HepG2 (cell line): ENCODE measurements around the gene USP9X. TPM values are rescaled to one million over a fixed set of nuclear protein-coding genes. Genes with fewer than 3 reads are reported as not detected.

Experiments used
- ARID3A ChIP-seq: IDR thresholded peaks from 2 replicates; pipeline ENCODE4 v1.6.1; 2012; ENCODE audit warnings: low read depth, low read length, improper control_type of control experiment
- CCAR2 ChIP-seq: fragments of 200-400 bp; formaldehyde crosslinking; optimal IDR thresholded peaks from 2 replicates; pipeline ENCODE3; 2018; ENCODE audit warnings: low read depth, mild to moderate bottlenecking, low read length, moderate library complexity
- CREM ChIP-seq, 2 experiments: sonication (generic) in 1 of 2; formaldehyde crosslinking in 1 of 2; IDR thresholded peaks; 2 replicates each; pipeline versions ENCODE4 v1.4.0 to v1.6.1; 2016 to 2020; ENCODE audit warnings: antibody characterized with exemption in 1 of 2, mild to moderate bottlenecking in 1 of 2, missing genetic modification reagents in 1 of 2
- EZH2 ChIP-seq: conservative IDR thresholded peaks from 2 replicates; pipeline ENCODE4 v1.6.1; 2012; ENCODE audit warnings: mild to moderate bottlenecking, low read depth, low read length, moderate library complexity
- GLI4 ChIP-seq: sonication (generic); formaldehyde crosslinking; IDR thresholded peaks from 2 replicates; pipeline ENCODE4 v1.5.1; 2020; ENCODE audit warnings: missing genetic modification reagents, mild to moderate bottlenecking, moderate library complexity, borderline replicate concordance
- GRHL1 ChIP-seq: sonication (generic); formaldehyde crosslinking; conservative IDR thresholded peaks from 2 replicates; pipeline ENCODE4 v1.8.0; 2022; ENCODE audit warnings: missing genetic modification reagents
- HNF4G ChIP-seq, 2 experiments: sonication (generic) in 1 of 2; formaldehyde crosslinking in 1 of 2; IDR thresholded peaks; 2 replicates each; pipeline versions ENCODE4 v1.4.0 to v1.6.1; 2011 to 2020; ENCODE audit warnings: borderline replicate concordance in 2 of 2, low read depth in 2 of 2, mild to moderate bottlenecking in 2 of 2, low read length in 1 of 2, missing genetic modification reagents in 1 of 2, moderate library complexity in 1 of 2
- IRF2 ChIP-seq: IDR thresholded peaks from 2 replicates; pipeline ENCODE4 v1.6.1; 2018; ENCODE audit warnings: missing genetic modification reagents, missing compliant biosample characterization
- KDM2A ChIP-seq: sonication (generic); formaldehyde crosslinking; IDR thresholded peaks from 2 replicates; pipeline ENCODE4 v1.4.0; 2020; ENCODE audit warnings: low read depth, missing genetic modification reagents, borderline replicate concordance
- KLF11 ChIP-seq: IDR thresholded peaks from 2 replicates; pipeline ENCODE4 v1.6.1; 2016; ENCODE audit warnings: missing compliant biosample characterization
- KMT2A ChIP-seq: sonication (generic); formaldehyde crosslinking; IDR thresholded peaks from 2 replicates; pipeline ENCODE4 v1.4.0; 2020; ENCODE audit warnings: missing genetic modification reagents
- KMT2B ChIP-seq: IDR thresholded peaks from 2 replicates; pipeline ENCODE4 v1.6.1; 2016; ENCODE audit warnings: missing genetic modification reagents, missing compliant biosample characterization
- MAX ChIP-seq: IDR thresholded peaks from 2 replicates; pipeline ENCODE4 v1.6.1; 2012; ENCODE audit warnings: inconsistent platforms
- NFATC3 ChIP-seq: sonication (generic); formaldehyde crosslinking; IDR thresholded peaks from 2 replicates; pipeline ENCODE4 v1.5.1; 2020; ENCODE audit warnings: mild to moderate bottlenecking, missing genetic modification reagents
- NR2F1 ChIP-seq, 2 experiments: fragments of 450-650 bp in 1 of 2; formaldehyde crosslinking in 1 of 2; IDR thresholded peaks; 2 replicates each; pipeline versions ENCODE4 v1.5.0 to v1.6.1; 2016 to 2020; ENCODE audit warnings: mild to moderate bottlenecking in 1 of 2, missing compliant biosample characterization in 1 of 2, missing genetic modification reagents in 1 of 2, moderate library complexity in 1 of 2
- POLR2A ChIP-seq, 2 experiments: IDR thresholded peaks; 2 replicates each; pipeline ENCODE4 v1.6.1; 2011; ENCODE audit warnings: low read depth in 2 of 2, low read length in 2 of 2, mild to moderate bottlenecking in 1 of 2, moderate library complexity in 1 of 2; ENCODE audit not compliant: insufficient read depth in 1 of 2
- RARA ChIP-seq: IDR thresholded peaks from 2 replicates; pipeline ENCODE4 v1.6.1; 2016; ENCODE audit warnings: missing genetic modification reagents, missing compliant biosample characterization
- RFX1 ChIP-seq: fragments of 450-650 bp; IDR thresholded peaks from 2 replicates; pipeline ENCODE4 v1.6.1; 2017
- STAG1 ChIP-seq: sonication (generic); formaldehyde crosslinking; IDR thresholded peaks from 2 replicates; pipeline ENCODE4 v1.4.0; 2020; ENCODE audit warnings: missing genetic modification reagents
- YEATS2 ChIP-seq: sonication (generic); formaldehyde crosslinking; IDR thresholded peaks from 2 replicates; pipeline ENCODE4 v1.4.0; 2020; ENCODE audit warnings: missing genetic modification reagents, borderline replicate concordance
- ZBTB38 ChIP-seq: sonication (generic); formaldehyde crosslinking; IDR thresholded peaks from 2 replicates; pipeline ENCODE4 v1.5.1; 2020; ENCODE audit warnings: mild to moderate bottlenecking, missing genetic modification reagents
- ZMAT5 ChIP-seq: sonication (generic); formaldehyde crosslinking; IDR thresholded peaks from 2 replicates; pipeline ENCODE4 v1.5.0; 2020; ENCODE audit warnings: mild to moderate bottlenecking, low read depth, missing genetic modification reagents, borderline replicate concordance
- ZNF20 ChIP-seq: sonication (generic); formaldehyde crosslinking; IDR thresholded peaks from 2 replicates; pipeline ENCODE4 v1.4.0; 2020; ENCODE audit warnings: mild to moderate bottlenecking, moderate library complexity, missing genetic modification reagents
- ZNF430 ChIP-seq: sonication (generic); formaldehyde crosslinking; IDR thresholded peaks from 2 replicates; pipeline ENCODE4 v1.9.0; 2021; ENCODE audit warnings: mild to moderate bottlenecking, missing genetic modification reagents
- ZNF629 ChIP-seq: sonication (generic); formaldehyde crosslinking; conservative IDR thresholded peaks from 2 replicates; pipeline ENCODE4 v1.5.0; 2020; ENCODE audit warnings: missing genetic modification reagents
- polyA plus RNA-seq, 8 experiments: library from polyadenylated mRNA; depleted of rRNA in 3 of 8; stranded (reverse) in 7 of 8; unstranded in 1 of 8; fragments of >200 nt; fragmentation: Illumina TruSeq in 4 of 8; extraction: Trizol in 4 of 8; gene quantifications; 2 replicates each; pipeline versions ENCODE4 v1.2.1 to v1.2.3, GENCODE V29; 2011 to 2016; ENCODE audit warnings: low read depth in 4 of 8, missing spikeins in 1 of 8, mixed read lengths in 1 of 8; ENCODE audit not compliant: insufficient read depth in 1 of 8
- total RNA-seq, 5 experiments: library from RNA; depleted of rRNA; stranded (reverse); fragments of >200 nt; fragmentation: Illumina TruSeq; extraction: Trizol; gene quantifications; 2 replicates each; pipeline ENCODE4 v1.2.3, GENCODE V29; 2016; ENCODE audit warnings: low read depth in 1 of 5
- TF ChIP-seq, protein P1 (sequence below): sonication (generic); formaldehyde crosslinking; conservative IDR thresholded peaks from 2 replicates; pipeline ENCODE4 v1.4.0; 2020; ENCODE audit warnings: missing genetic modification reagents

The USP9X gene
- total and polyA plus RNA-seq, 2 of the 13 experiments (the other 11 are each of a cell fraction or from before 2014, with no cell fraction given): 22.2 to 40.5 TPM

- TF ChIP-seq STAG1 (CRISPR knock-in tag) (no peak), NFATC3 (CRISPR knock-in tag) (no peak), ARID3A (no peak), CCAR2 (no peak), MAX (peak; percentile 60), RARA (CRISPR knock-in tag) (peak; percentile 27; the same call in 1 of the 2 replicates), IRF2 (no peak), ZBTB38 (CRISPR knock-in tag) (no peak), POLR2A (IDR thresholded peaks at IDR 0.05; ENCODE audit: insufficient read depth in 1 of 2, low read depth in 2 of 2, low read length in 2 of 2) (peak; percentile 23 to 44; a peak in 2 of 4 replicates), NR2F1 (CRISPR knock-in tag; IDR thresholded peaks at IDR 0.05) (no peak), GRHL1 (CRISPR knock-in tag) (no peak), ZNF430 (CRISPR knock-in tag) (no peak), KMT2B (CRISPR knock-in tag) (no peak), HNF4G (IDR thresholded peaks at IDR 0.05; ENCODE audit: borderline replicate concordance, low read depth, low read length) (peak; percentile 8; the same call in 1 of the 2 replicates), HNF4G (CRISPR knock-in tag; IDR thresholded peaks at IDR 0.05; ENCODE audit: borderline replicate concordance, low read depth) (no peak), CREM (IDR thresholded peaks at IDR 0.05) (peak; percentile 29; the same call in 1 of the 2 replicates), CREM (CRISPR knock-in tag; IDR thresholded peaks at IDR 0.05) (no peak), GLI4 (CRISPR knock-in tag) (no peak), KMT2A (CRISPR knock-in tag) (no peak), ZMAT5 (CRISPR knock-in tag) (no peak), KDM2A (CRISPR knock-in tag) (no peak), RFX1 (no peak), ZNF20 (CRISPR knock-in tag) (no peak), YEATS2 (no peak), EZH2 (no peak), KLF11 (CRISPR knock-in tag) (no peak), ZNF629 (CRISPR knock-in tag) (no peak)
- TF ChIP-seq, protein P1, sequence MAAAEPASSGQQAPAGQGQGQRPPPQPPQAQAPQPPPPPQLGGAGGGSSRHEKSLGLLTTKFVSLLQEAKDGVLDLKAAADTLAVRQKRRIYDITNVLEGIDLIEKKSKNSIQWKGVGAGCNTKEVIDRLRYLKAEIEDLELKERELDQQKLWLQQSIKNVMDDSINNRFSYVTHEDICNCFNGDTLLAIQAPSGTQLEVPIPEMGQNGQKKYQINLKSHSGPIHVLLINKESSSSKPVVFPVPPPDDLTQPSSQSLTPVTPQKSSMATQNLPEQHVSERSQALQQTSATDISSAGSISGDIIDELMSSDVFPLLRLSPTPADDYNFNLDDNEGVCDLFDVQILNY (CRISPR knock-in tag): no peak
Measured at GRCh38 chrX:41047878-41048534, 37.2 kb upstream of the USP9X start (continued).
